Endodermal cell (in vitro differentiated cells): ENCODE measurements around the gene CNPY3. TPM values are rescaled to one million over a fixed set of nuclear protein-coding genes. Genes with fewer than 3 reads are reported as not detected.
"Not testable (repeated sequence)": the region's sequence is repeated elsewhere in the genome, so short reads cannot be mapped to it uniquely, and the experiment has no call there.

Experiments used
- DNase-seq: peaks from one replicate; pipeline ENCODE4 v3.0.0-alpha.2; 2017
- H3K27ac ChIP-seq: 2 replicates; pipeline ENCODE4 v1.5.1; 2013; ENCODE audit warnings: mild to moderate bottlenecking, low read depth, low read length, moderate library complexity
- H3K27me3 ChIP-seq: 2 replicates; pipeline ENCODE4 v1.6.1; 2013; ENCODE audit warnings: mild to moderate bottlenecking, low read length, moderate library complexity; ENCODE audit not compliant: insufficient read depth, control insufficient read depth, poor library complexity, severe bottlenecking
- H3K36me3 ChIP-seq: 2 replicates; pipeline ENCODE4 v1.7.0; 2013; ENCODE audit warnings: mild to moderate bottlenecking, low read length, moderate library complexity; ENCODE audit not compliant: control insufficient read depth, insufficient read depth
- H3K4me1 ChIP-seq: one replicate; pipeline ENCODE4 v1.7.0; 2013; ENCODE audit warnings: low read length; ENCODE audit not compliant: control insufficient read depth, insufficient read depth
- H3K4me3 ChIP-seq: 2 replicates; pipeline ENCODE4 v1.5.1; 2013; ENCODE audit warnings: mild to moderate bottlenecking, low read length, moderate library complexity
- H3K9ac ChIP-seq: 2 replicates; pipeline ENCODE4 v1.6.1; 2013; ENCODE audit warnings: mild to moderate bottlenecking, low read length, moderate library complexity; ENCODE audit not compliant: poor library complexity, severe bottlenecking; ENCODE audit errors: extremely low read depth
- H3K9me3 ChIP-seq: 2 replicates; pipeline ENCODE4 v1.6.1; 2013; ENCODE audit warnings: mild to moderate bottlenecking, low read length, moderate library complexity; ENCODE audit not compliant: control insufficient read depth
- H3K27ac Mint-ChIP-seq: 2 replicates; pipeline ENCODE4 v1.8.0; 2020; ENCODE audit warnings: mixed read lengths
- H3K27me3 Mint-ChIP-seq: 2 replicates; pipeline ENCODE4 v1.8.0; 2021; ENCODE audit warnings: mild to moderate bottlenecking, mixed read lengths; ENCODE audit not compliant: insufficient read depth
- H3K36me3 Mint-ChIP-seq: 2 replicates; pipeline ENCODE4 v1.8.0; 2020; ENCODE audit warnings: low read depth, mixed read lengths
- H3K4me1 Mint-ChIP-seq: 2 replicates; pipeline ENCODE4 v1.8.0; 2020; ENCODE audit warnings: mixed read lengths
- H3K4me3 Mint-ChIP-seq: 2 replicates; pipeline ENCODE4 v1.8.0; 2020; ENCODE audit warnings: mild to moderate bottlenecking, moderate library complexity, mixed read lengths
- H3K9me3 Mint-ChIP-seq: 2 replicates; pipeline ENCODE4 v1.8.0; 2020; ENCODE audit warnings: mild to moderate bottlenecking, mixed read lengths
- CTCF ChIP-seq: fragments of 200-600 bp; sonication (generic); conservative IDR thresholded peaks from 2 replicates; pipeline ENCODE4 v1.5.0; 2021; ENCODE audit warnings: antibody characterized with exemption, mild to moderate bottlenecking
- WGBS, 2 experiments: methylation state at CpG; one replicate each; pipeline versions ENCODE4 v1.1.5 to v1.1.7; 2013; ENCODE audit warnings: missing lambda C conversion rate in 2 of 2, mixed read lengths in 1 of 2; ENCODE audit not compliant: insufficient coverage in 1 of 2, insufficient read length in 1 of 2; 5-methylcytosine and 5-hydroxymethylcytosine counted together
- total RNA-seq, 2 donors: library from RNA; stranded (reverse); fragmentation: NEBNext Ultra II Directional in 1 of 2; extraction: Animal tissue kit (Norgen Biotek cat#: 25700) in 1 of 2; gene quantifications; 2 replicates in 1 of 2; 3 replicates in 1 of 2; pipeline ENCODE4 v1.2.1, GENCODE V29; 2021

The CNPY3 gene
- total RNA-seq, 2 donors from 2014 or later = 72.7 to 73.6 TPM

- Mint-ChIP-seq H3K4me3 (no peak overlapping the region), H3K9me3 (no peaks in the 10 kb centered on the region), H3K27ac (no peak overlapping the region), H3K27me3 (no peaks in the 10 kb centered on the region), H3K4me1 (no peaks in the 10 kb centered on the region), H3K36me3 (no peaks in the 10 kb centered on the region)
- Histone ChIP-seq H3K4me1 (no peaks in the 10 kb centered on the region), H3K27ac (no peak overlapping the region), H3K4me3 (no peak overlapping the region), H3K27me3 (no peaks in the 10 kb centered on the region), H3K9ac (no peak overlapping the region), H3K9me3 (no peaks in the 10 kb centered on the region), H3K36me3 (no peaks in the 10 kb centered on the region)
- WGBS, 2 experiments = 90 to 92% methylated on average over 2 to 4 of the region's 4 CpGs
- DNase-seq = no peak
- TF ChIP-seq CTCF = no peak
These were observed 23.1 kb downstream of the CNPY3 start for GRCh38 chr6:42952389-42952788.

- not testable (repeated sequence) for H3K27me3 ChIP-seq, H3K27ac ChIP-seq, H3K4me3 Mint-ChIP-seq, H3K9me3 Mint-ChIP-seq, H3K36me3 ChIP-seq, H3K36me3 Mint-ChIP-seq, H3K9me3 ChIP-seq, H3K4me1 Mint-ChIP-seq, H3K4me1 ChIP-seq, DNase-seq, H3K27ac Mint-ChIP-seq, H3K4me3 ChIP-seq, H3K9ac ChIP-seq
- peaks cover 11% of the 10 kb centered on the region for H3K27me3 Mint-ChIP-seq
- 92 to 98% methylated on average over 4 of the region's 4 CpGs for WGBS, 2 experiments
These were observed 25.1 kb downstream of the CNPY3 start for GRCh38 chr6:42954405-42954804.

GRCh38 chr6:42958125-42958524 is 28.8 kb downstream of the CNPY3 start:
- no peak for TF ChIP-seq CTCF
- H3K27me3 ChIP-seq = peaks cover 28% of the 10 kb centered on the region
- no peaks in the 10 kb centered on the region for H3K36me3 ChIP-seq
- no peak overlapping the region for H3K4me3 ChIP-seq
- Mint-ChIP-seq H3K27ac (no peak overlapping the region), H3K27me3 (peaks cover 33% of the 10 kb centered on the region), H3K4me1 (peaks cover 6% of the 10 kb centered on the region), H3K9me3 (no peaks in the 10 kb centered on the region), H3K36me3 (peaks cover 11% of the 10 kb centered on the region), H3K4me3 (no peak overlapping the region)
- no peaks in the 10 kb centered on the region for H3K9me3 ChIP-seq
- no peak overlapping the region for H3K9ac ChIP-seq
- 80 to 98% methylated on average over 1 to 8 of the region's 8 CpGs for WGBS, 2 experiments
- DNase-seq = no peak
- no peaks in the 10 kb centered on the region for H3K4me1 ChIP-seq
- H3K27ac ChIP-seq = no peak overlapping the region

GRCh38 chr6:42959917-42960242 is 30.6 kb downstream of the CNPY3 start:
- H3K4me3 ChIP-seq = peak overlapping the region; percentile 83
- no peaks in the 10 kb centered on the region for H3K4me1 ChIP-seq
- H3K36me3 ChIP-seq = no peaks in the 10 kb centered on the region
- 39 to 46% methylated on average over 12 to 13 of the region's 13 CpGs for WGBS, 2 experiments
- Mint-ChIP-seq H3K9me3 (no peaks in the 10 kb centered on the region), H3K4me3 (peak overlapping the region; percentile 66), H3K27ac (no peak overlapping the region), H3K27me3 (peaks cover 33% of the 10 kb centered on the region), H3K36me3 (peaks cover 16% of the 10 kb centered on the region), H3K4me1 (peaks cover 6% of the 10 kb centered on the region)
- H3K9me3 ChIP-seq = no peaks in the 10 kb centered on the region
- H3K9ac ChIP-seq = no peak overlapping the region
- no peak overlapping the region for H3K27ac ChIP-seq
- peaks cover 28% of the 10 kb centered on the region for H3K27me3 ChIP-seq
- TF ChIP-seq CTCF = no peak
- no peak for DNase-seq
